ENCODE results near the gene MMP21.

DNA sequence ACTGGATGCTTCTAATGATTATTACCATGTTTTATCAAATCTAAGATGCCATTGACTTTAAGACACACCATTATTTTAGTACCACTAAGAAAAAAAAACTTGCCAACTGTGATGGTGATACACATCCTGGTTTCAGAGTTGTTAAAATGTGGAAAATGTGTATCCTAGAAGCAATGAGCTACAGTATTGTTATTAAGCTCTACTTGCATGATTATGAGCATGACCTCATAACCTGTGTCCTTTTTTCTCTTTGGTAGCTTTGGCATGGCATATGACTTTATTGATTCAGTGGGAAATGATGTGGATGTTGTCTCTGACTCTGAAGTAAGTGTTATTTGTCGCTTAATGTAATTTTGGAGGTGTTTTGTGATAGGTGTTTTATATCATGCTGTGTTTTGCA is 52.8 kb downstream of the MMP21 start:
- TF ChIP-seq, protein P1, sequence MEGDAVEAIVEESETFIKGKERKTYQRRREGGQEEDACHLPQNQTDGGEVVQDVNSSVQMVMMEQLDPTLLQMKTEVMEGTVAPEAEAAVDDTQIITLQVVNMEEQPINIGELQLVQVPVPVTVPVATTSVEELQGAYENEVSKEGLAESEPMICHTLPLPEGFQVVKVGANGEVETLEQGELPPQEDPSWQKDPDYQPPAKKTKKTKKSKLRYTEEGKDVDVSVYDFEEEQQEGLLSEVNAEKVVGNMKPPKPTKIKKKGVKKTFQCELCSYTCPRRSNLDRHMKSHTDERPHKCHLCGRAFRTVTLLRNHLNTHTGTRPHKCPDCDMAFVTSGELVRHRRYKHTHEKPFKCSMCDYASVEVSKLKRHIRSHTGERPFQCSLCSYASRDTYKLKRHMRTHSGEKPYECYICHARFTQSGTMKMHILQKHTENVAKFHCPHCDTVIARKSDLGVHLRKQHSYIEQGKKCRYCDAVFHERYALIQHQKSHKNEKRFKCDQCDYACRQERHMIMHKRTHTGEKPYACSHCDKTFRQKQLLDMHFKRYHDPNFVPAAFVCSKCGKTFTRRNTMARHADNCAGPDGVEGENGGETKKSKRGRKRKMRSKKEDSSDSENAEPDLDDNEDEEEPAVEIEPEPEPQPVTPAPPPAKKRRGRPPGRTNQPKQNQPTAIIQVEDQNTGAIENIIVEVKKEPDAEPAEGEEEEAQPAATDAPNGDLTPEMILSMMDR (IDR thresholded peaks at IDR 0.05 in 2 of 3, conservative IDR thresholded peaks at IDR 0.05 in 1 of 3; ENCODE audit: control insufficient read depth in 2 of 3, extremely low read depth in 1 of 3, insufficient read depth in 1 of 3, low read depth in 3 of 3, low read length in 3 of 3) = no peak
- no peak for TF ChIP-seq CHD4 (IDR thresholded peaks at IDR 0.05)
- no peak for TF ChIP-seq POLR2AphosphoS5 (IDR thresholded peaks at IDR 0.05; ENCODE audit: low read length)
- TF ChIP-seq USF2 (IDR thresholded peaks at IDR 0.05; ENCODE audit: borderline replicate concordance, low read depth, low read length) = no peak
- TF ChIP-seq DPF2 (IDR thresholded peaks at IDR 0.05) = no peak
